ENCODE results near the gene AP2S1.
"Not testable (repeated sequence)": the region's sequence is repeated elsewhere in the genome, so short reads cannot be mapped to it uniquely, and the experiment has no call there.

The AP2S1 gene

GRCh38 chr19:46882751-46883150, 32.1 kb upstream of the AP2S1 start:
- WGBS, result 93% methylated on average over 4 of the region's 4 CpGs
- H3K27me3 ChIP-seq (ENCODE audit: insufficient read depth, low read length); H3K4me1 ChIP-seq (ENCODE audit: insufficient read depth, low read length): not testable (repeated sequence)

GRCh38 chr19:46882034-46882433, 31.4 kb upstream of the AP2S1 start:
- no peak overlapping the region for H3K4me3 ChIP-seq (ENCODE audit: low read length)
- no peak overlapping the region for H3K27ac ChIP-seq (ENCODE audit: low read depth, low read length)
- no peaks in the 10 kb centered on the region for H3K27me3 ChIP-seq (ENCODE audit: insufficient read depth, low read length)
- 0 out of 2 replicates have a peak, but pooled peaks cover 3% of the 10 kb centered on the region for H3K36me3 ChIP-seq (ENCODE audit: insufficient read depth, low read length)
- no peak overlapping the region for H3K9ac ChIP-seq (ENCODE audit: low read depth, low read length)
- H3K4me1 ChIP-seq (ENCODE audit: insufficient read depth, low read length), result no peaks in the 10 kb centered on the region
- no peaks in the 10 kb centered on the region for H3K9me3 ChIP-seq (ENCODE audit: insufficient read depth, low read depth, low read length)
- WGBS, result 94% methylated on average over 4 of the region's 4 CpGs

More at GRCh38 chr19:46882751-46883150, 32.1 kb upstream of the AP2S1 start:
- H3K36me3 ChIP-seq (ENCODE audit: insufficient read depth, low read length); H3K9me3 ChIP-seq (ENCODE audit: insufficient read depth, low read depth, low read length); H3K27ac ChIP-seq (ENCODE audit: low read depth, low read length); H3K4me3 ChIP-seq (ENCODE audit: low read length); H3K9ac ChIP-seq (ENCODE audit: low read depth, low read length): not testable (repeated sequence)

GRCh38 chr19:46881092-46881491, 30.4 kb upstream of the AP2S1 start:
- no peaks in the 10 kb centered on the region for H3K9me3 ChIP-seq (ENCODE audit: insufficient read depth, low read depth, low read length)
- H3K36me3 ChIP-seq (ENCODE audit: insufficient read depth, low read length), result 0 out of 2 replicates have a peak, but pooled peaks cover 3% of the 10 kb centered on the region
- 95% methylated on average over 4 of the region's 4 CpGs for WGBS
- no peak overlapping the region for H3K27ac ChIP-seq (ENCODE audit: low read depth, low read length)
- H3K9ac ChIP-seq (ENCODE audit: low read depth, low read length), result no peak overlapping the region
- no peaks in the 10 kb centered on the region for H3K4me1 ChIP-seq (ENCODE audit: insufficient read depth, low read length)
- H3K4me3 ChIP-seq (ENCODE audit: low read length), result no peak overlapping the region
- no peaks in the 10 kb centered on the region for H3K27me3 ChIP-seq (ENCODE audit: insufficient read depth, low read length)

- Histone ChIP-seq H3K27ac (ENCODE audit: low read depth, low read length) (no peak overlapping the region), H3K27me3 (ENCODE audit: insufficient read depth, low read length) (no peaks in the 10 kb centered on the region), H3K9ac (ENCODE audit: low read depth, low read length) (no peak overlapping the region), H3K4me3 (ENCODE audit: low read length) (no peak overlapping the region), H3K4me1 (ENCODE audit: insufficient read depth, low read length) (peaks cover 2% of the 10 kb centered on the region; the same call in 1 of the 2 replicates), H3K36me3 (ENCODE audit: insufficient read depth, low read length) (0 out of 2 replicates have a peak, but pooled peaks cover 3% of the 10 kb centered on the region), H3K9me3 (ENCODE audit: insufficient read depth, low read depth, low read length) (no peaks in the 10 kb centered on the region)
- 91% methylated on average over 1 of the region's 1 CpG for WGBS
These were observed 29.8 kb upstream of the AP2S1 start for GRCh38 chr19:46880431-46880830.

GRCh38 chr19:46878613-46879375, 28.1 kb upstream of the AP2S1 start:
- Histone ChIP-seq H3K27me3 (ENCODE audit: insufficient read depth, low read length) (no peaks in the 10 kb centered on the region), H3K36me3 (ENCODE audit: insufficient read depth, low read length) (0 out of 2 replicates have a peak, but pooled peaks cover 3% of the 10 kb centered on the region), H3K27ac (ENCODE audit: low read depth, low read length) (no peak overlapping the region), H3K9me3 (ENCODE audit: insufficient read depth, low read depth, low read length) (no peaks in the 10 kb centered on the region), H3K4me1 (ENCODE audit: insufficient read depth, low read length) (peaks cover 8% of the 10 kb centered on the region; the same call in 1 of the 2 replicates), H3K4me3 (ENCODE audit: low read length) (no peak overlapping the region), H3K9ac (ENCODE audit: low read depth, low read length) (no peak overlapping the region)
- WGBS, result 94% methylated on average over 9 of the region's 9 CpGs

GRCh38 chr19:46875657-46876056, 25.0 kb upstream of the AP2S1 start:
- 93% methylated on average over 6 of the region's 6 CpGs for WGBS
- Histone ChIP-seq H3K9ac (ENCODE audit: low read depth, low read length) (no peak overlapping the region), H3K4me3 (ENCODE audit: low read length) (no peak overlapping the region), H3K36me3 (ENCODE audit: insufficient read depth, low read length) (peaks cover 3% of the 10 kb centered on the region; the same call in 1 of the 2 replicates), H3K9me3 (ENCODE audit: insufficient read depth, low read depth, low read length) (no peaks in the 10 kb centered on the region), H3K27ac (ENCODE audit: low read depth, low read length) (peak overlapping the region; percentile 56; the same call in 1 of the 2 replicates), H3K27me3 (ENCODE audit: insufficient read depth, low read length) (no peaks in the 10 kb centered on the region), H3K4me1 (ENCODE audit: insufficient read depth, low read length) (peaks cover 8% of the 10 kb centered on the region; the same call in 1 of the 2 replicates)

- H3K4me1 ChIP-seq (ENCODE audit: insufficient read depth, low read length), result peaks cover 8% of the 10 kb centered on the region; the same call in 1 of the 2 replicates
- no peak overlapping the region for H3K4me3 ChIP-seq (ENCODE audit: low read length)
- peak overlapping the region; percentile 56; the same call in 1 of the 2 replicates for H3K27ac ChIP-seq (ENCODE audit: low read depth, low read length)
- H3K9me3 ChIP-seq (ENCODE audit: insufficient read depth, low read depth, low read length), result no peaks in the 10 kb centered on the region
- no peak overlapping the region for H3K9ac ChIP-seq (ENCODE audit: low read depth, low read length)
- WGBS, result 76% methylated on average over 4 of the region's 4 CpGs
- peaks cover under 1% of the 10 kb centered on the region; the same call in 1 of the 2 replicates for H3K36me3 ChIP-seq (ENCODE audit: insufficient read depth, low read length)
- H3K27me3 ChIP-seq (ENCODE audit: insufficient read depth, low read length), result no peaks in the 10 kb centered on the region
These were observed 24.6 kb upstream of the AP2S1 start for GRCh38 chr19:46875234-46875633.

- Histone ChIP-seq H3K36me3 (ENCODE audit: insufficient read depth, low read length) (no peaks in the 10 kb centered on the region; the same call in 1 of the 2 replicates), H3K27ac (ENCODE audit: low read depth, low read length) (no peak overlapping the region)
These were observed 22.3 kb upstream of the AP2S1 start for GRCh38 chr19:46872967-46873366.

GRCh38 chr19:46871173-46871572, 20.5 kb upstream of the AP2S1 start:
- not testable (repeated sequence) for H3K27me3 ChIP-seq (ENCODE audit: insufficient read depth, low read length); H3K36me3 ChIP-seq (ENCODE audit: insufficient read depth, low read length); H3K9me3 ChIP-seq (ENCODE audit: insufficient read depth, low read depth, low read length); H3K9ac ChIP-seq (ENCODE audit: low read depth, low read length); H3K27ac ChIP-seq (ENCODE audit: low read depth, low read length); H3K4me3 ChIP-seq (ENCODE audit: low read length)
- peaks cover 22% of the 10 kb centered on the region for H3K4me1 ChIP-seq (ENCODE audit: insufficient read depth, low read length)
- 87% methylated on average over 5 of the region's 5 CpGs for WGBS

More at GRCh38 chr19:46872967-46873366, 22.3 kb upstream of the AP2S1 start:
- H3K27me3 ChIP-seq (ENCODE audit: insufficient read depth, low read length), result no peaks in the 10 kb centered on the region
- H3K9ac ChIP-seq (ENCODE audit: low read depth, low read length), result no peak overlapping the region
- peaks cover 8% of the 10 kb centered on the region; the same call in 1 of the 2 replicates for H3K4me1 ChIP-seq (ENCODE audit: insufficient read depth, low read length)
- 78% methylated on average over 4 of the region's 4 CpGs for WGBS
- H3K4me3 ChIP-seq (ENCODE audit: low read length), result no peak overlapping the region
- no peaks in the 10 kb centered on the region for H3K9me3 ChIP-seq (ENCODE audit: insufficient read depth, low read depth, low read length)

- no peaks in the 10 kb centered on the region for H3K9me3 ChIP-seq (ENCODE audit: insufficient read depth, low read depth, low read length)
- H3K27ac ChIP-seq (ENCODE audit: low read depth, low read length), result no peak overlapping the region
- H3K4me3 ChIP-seq (ENCODE audit: low read length), result no peak overlapping the region
- 97% methylated on average over 4 of the region's 4 CpGs for WGBS
- H3K4me1 ChIP-seq (ENCODE audit: insufficient read depth, low read length), result peaks cover 33% of the 10 kb centered on the region
- H3K27me3 ChIP-seq (ENCODE audit: insufficient read depth, low read length), result no peaks in the 10 kb centered on the region
- H3K9ac ChIP-seq (ENCODE audit: low read depth, low read length), result no peak overlapping the region
- no peaks in the 10 kb centered on the region; the same call in 1 of the 2 replicates for H3K36me3 ChIP-seq (ENCODE audit: insufficient read depth, low read length)
These were observed 17.6 kb upstream of the AP2S1 start for GRCh38 chr19:46868025-46868802.

GRCh38 chr19:46867170-46867569, 16.5 kb upstream of the AP2S1 start:
- H3K4me1 ChIP-seq (ENCODE audit: insufficient read depth, low read length), result peaks cover 41% of the 10 kb centered on the region

More at GRCh38 chr19:46867170-46867569, 16.5 kb upstream of the AP2S1 start:
- 77% methylated on average over 3 of the region's 3 CpGs for whole genome bisulfite sequencing
- no peaks in the 10 kb centered on the region for H3K9me3 ChIP-seq (ENCODE audit: insufficient read depth, low read depth, low read length)
- H3K36me3 ChIP-seq (ENCODE audit: insufficient read depth, low read length), result no peaks in the 10 kb centered on the region; the same call in 1 of the 2 replicates
- H3K4me3 ChIP-seq (ENCODE audit: low read length), result no peak overlapping the region
- H3K9ac ChIP-seq (ENCODE audit: low read depth, low read length), result no peak overlapping the region
- no peak overlapping the region for H3K27ac ChIP-seq (ENCODE audit: low read depth, low read length)
- no peaks in the 10 kb centered on the region for H3K27me3 ChIP-seq (ENCODE audit: insufficient read depth, low read length)
